Left ventricle myocardium superior (tissue), 1 donor: ENCODE data around the gene PML. TPM values are rescaled to one million over a fixed set of nuclear protein-coding genes. Genes with fewer than 3 reads are reported as not detected.
"Not testable (repeated sequence)": the region's sequence is repeated elsewhere in the genome, so short reads cannot be mapped to it uniquely, and the experiment has no call there.

Experiments
- ATAC-seq: fragments of 200-7000 bp; cut with Tn5 transposase; one replicate; pipeline ENCODE4 v1.9.1; 2020; ENCODE audit warnings: mild to moderate bottlenecking, moderate library complexity
- DNase-seq: peaks from one replicate; pipeline ENCODE4 v3.0.0-alpha.2; 2020
- intact Hi-C: fragments of 100-400 bp; cut with micrococcal nuclease; formaldehyde crosslinking; loops from one replicate; pipeline ENCODE4 v1.11.0; 2022
- total RNA-seq: library from RNA; stranded (reverse); fragmentation: NEBNext Ultra II Directional; extraction: Animal tissue kit (Norgen Biotek cat#: 25700); gene quantifications from one replicate; pipeline ENCODE4 v1.2.1, GENCODE V29; 2021
- donor health status: DM: no; HTN: yes; CAD: no; lungs with severe emphysema.

Gene PML
- total RNA-seq, 1 donor from 2014 or later = 20.8 TPM

- no peak for ATAC-seq
- intact Hi-C loops = no loop called here
- DNase-seq = no peak
Observed at GRCh38 chr15:73957276-73957675, 37.2 kb upstream of the PML start.

- no peak for DNase-seq
- intact Hi-C loops = no loop called here
- ATAC-seq = no peak
Observed at GRCh38 chr15:73957785-73958184, 36.7 kb upstream of the PML start.

- DNase-seq (no peak), ATAC-seq (no peak)
- intact Hi-C loops = no loop called here
Observed at GRCh38 chr15:73959012-73959581, 35.4 kb upstream of the PML start.

- no peak for DNase-seq
- intact Hi-C loops = no loop called here
- no peak for ATAC-seq
Observed at GRCh38 chr15:73959801-73960200, 34.7 kb upstream of the PML start.

- ATAC-seq, intact Hi-C loops: not testable (repeated sequence)
Observed at GRCh38 chr15:73960472-73961070, 33.9 kb upstream of the PML start.

GRCh38 chr15:73962433-73962832 lies 32.1 kb upstream of the PML start:
- DNase-seq (no peak), ATAC-seq (no peak)
- intact Hi-C loops = no loop called here

More at GRCh38 chr15:73960472-73961070, 33.9 kb upstream of the PML start:
- not testable (repeated sequence) for DNase-seq

GRCh38 chr15:73964736-73965093 lies 29.8 kb upstream of the PML start:
- ATAC-seq (peak; percentile 96), DNase-seq (peak; percentile 91)
- intact Hi-C loops = no loop called here

GRCh38 chr15:73965094-73965757 lies 29.3 kb upstream of the PML start:
- intact Hi-C loops = no loop called here
- ATAC-seq (no peak), DNase-seq (no peak)

GRCh38 chr15:73965758-73966113 lies 28.8 kb upstream of the PML start:
- no peak for DNase-seq
- intact Hi-C loops = no loop called here
- ATAC-seq = no peak

GRCh38 chr15:73968461-73968860 lies 26.1 kb upstream of the PML start:
- no peak for DNase-seq
- no peak for ATAC-seq
- intact Hi-C loops = no loop called here

GRCh38 chr15:73969151-73969759 lies 25.3 kb upstream of the PML start:
- DNase-seq = no peak
- no peak for ATAC-seq
- intact Hi-C loops = no loop called here

GRCh38 chr15:73972984-73973682 lies 21.4 kb upstream of the PML start:
- DNase-seq (peak; percentile 88), ATAC-seq (peak; percentile 95)
- intact Hi-C loops = loop anchor here (10.0 kb wide), 1 partner anchor 52 kb away; no protein-coding TSS in a partner anchor

GRCh38 chr15:73973683-73974200 lies 20.8 kb upstream of the PML start:
- not testable (repeated sequence) for ATAC-seq, DNase-seq
- intact Hi-C loops = loop anchor here (10.0 kb wide), 1 partner anchor 51 kb away; no protein-coding TSS in a partner anchor

GRCh38 chr15:73975440-73976125 lies 18.9 kb upstream of the PML start:
- ATAC-seq, DNase-seq: not testable (repeated sequence)
- intact Hi-C loops = loop anchor here (10.0 kb wide), 1 partner anchor 49 kb away; no protein-coding TSS in a partner anchor

GRCh38 chr15:73978896-73979295 lies 15.6 kb upstream of the PML start:
- ATAC-seq (no peak), DNase-seq (no peak)
- intact Hi-C loops = loop anchor here (10.0 kb wide), 1 partner anchor 46 kb away; no protein-coding TSS in a partner anchor

GRCh38 chr15:73979636-73980035 lies 14.9 kb upstream of the PML start:
- DNase-seq (no peak), ATAC-seq (no peak)
- intact Hi-C loops = loop anchor here (10.0 kb wide), 1 partner anchor 45 kb away; no protein-coding TSS in a partner anchor

- intact Hi-C loops = no loop called here
- DNase-seq (no peak), ATAC-seq (no peak)
Observed at GRCh38 chr15:73981761-73982221, 12.7 kb upstream of the PML start.

GRCh38 chr15:73982222-73982962 lies 12.1 kb upstream of the PML start:
- ATAC-seq = peak; percentile 89
- peak; percentile 93 for DNase-seq
- intact Hi-C loops = no loop called here
